Natural killer cell (primary cell): Measurements from ENCODE around the gene PPM1K. TPM values are rescaled to one million over a fixed set of nuclear protein-coding genes. Genes with fewer than 3 reads are reported as not detected.

Experiments
- ATAC-seq, 3 donors: fragments of 150-1000 bp in 2 of 3; fragments of 200-7000 bp in 1 of 3; cut with Tn5 transposase; 1 replicate in 1 of 3; 2 replicates in 2 of 3; pipeline ENCODE4 v1.10.0; 2021; ENCODE audit warnings: mild to moderate bottlenecking in 2 of 3, moderate library complexity in 2 of 3
- DNase-seq, 2 donors: peaks; one replicate each; pipeline versions ENCODE4 v3.0.0 to v3.0.0-alpha.2; 2013 to 2021; ENCODE audit warnings: mixed read lengths in 1 of 2
- H3K27ac ChIP-seq: one replicate; pipeline ENCODE4 v1.5.1; 2013; ENCODE audit warnings: mild to moderate bottlenecking, low read length
- H3K27me3 ChIP-seq: one replicate; pipeline ENCODE4 v1.6.1; 2013; ENCODE audit warnings: low read length; ENCODE audit not compliant: control insufficient read depth, insufficient read depth
- H3K36me3 ChIP-seq: one replicate; pipeline ENCODE4 v1.6.1; 2013; ENCODE audit warnings: low read length; ENCODE audit not compliant: control insufficient read depth, insufficient read depth
- H3K4me1 ChIP-seq: one replicate; pipeline ENCODE4 v1.6.1; 2013; ENCODE audit warnings: low read length; ENCODE audit not compliant: control insufficient read depth, insufficient read depth
- H3K4me3 ChIP-seq: one replicate; pipeline ENCODE4 v1.5.1; 2013; ENCODE audit warnings: low read length
- H3K9me3 ChIP-seq: one replicate; pipeline ENCODE4 v1.6.1; 2013; ENCODE audit warnings: low read length; ENCODE audit not compliant: control insufficient read depth, insufficient read depth
- H3K27ac Mint-ChIP-seq, 2 donors: one replicate each; pipeline ENCODE4 v1.8.0; 2022; ENCODE audit warnings: mild to moderate bottlenecking in 2 of 2, mixed read lengths in 2 of 2, moderate library complexity in 1 of 2
- H3K27me3 Mint-ChIP-seq, 2 donors: one replicate each; pipeline ENCODE4 v1.8.0; 2022; ENCODE audit warnings: low read depth in 2 of 2, mixed read lengths in 2 of 2
- H3K36me3 Mint-ChIP-seq: one replicate; pipeline ENCODE4 v1.8.0; 2022; ENCODE audit warnings: mixed read lengths
- H3K4me1 Mint-ChIP-seq, 2 donors: one replicate each; pipeline ENCODE4 v1.8.0; 2022; ENCODE audit warnings: mixed read lengths in 2 of 2
- H3K4me3 Mint-ChIP-seq: one replicate; pipeline ENCODE4 v1.8.0; 2022; ENCODE audit warnings: mild to moderate bottlenecking, moderate library complexity, mixed read lengths
- H3K9me3 Mint-ChIP-seq, 2 donors: one replicate each; pipeline ENCODE4 v1.8.0; 2022; ENCODE audit warnings: mixed read lengths in 2 of 2
- WGBS: methylation state at CpG from one replicate; pipeline ENCODE4 v1.1.7; 2013; ENCODE audit warnings: missing lambda C conversion rate; ENCODE audit not compliant: insufficient coverage; 5-methylcytosine and 5-hydroxymethylcytosine counted together
- intact Hi-C: fragments of 100-400 bp; cut with micrococcal nuclease; formaldehyde crosslinking; loops from one replicate; pipeline ENCODE4 v1.14.2; 2022
- total RNA-seq, 4 donors: library from RNA; stranded (reverse); fragments of 120-200 nt in 1 of 4; gene quantifications; one replicate each; pipeline versions ENCODE4 v1.2.3 to v1.2.4, GENCODE V29; 2013 to 2022
- TF ChIP-seq, protein P1 (sequence below): fragments of 200-600 bp; IDR thresholded peaks from one replicate; pipeline ENCODE4 v1.8.0; 2022; ENCODE audit warnings: antibody characterized with exemption

The PPM1K gene
- total RNA-seq, 3 donors from 2014 or later (not counting 1 experiment from before 2014, with no cell fraction given): 68.0 to 76.8 (median 74.3) TPM

GRCh38 chr4:88225232-88226105, 58.9 kb downstream of the PPM1K start:
- no peaks in the 10 kb centered on the region for H3K36me3 ChIP-seq
- Mint-ChIP-seq H3K4me1 (no peaks in the 10 kb centered on the region), H3K36me3 (no peaks in the 10 kb centered on the region), H3K9me3 (no peaks in the 10 kb centered on the region), H3K27me3 (no peaks in the 10 kb centered on the region), H3K27ac (no peak overlapping the region), H3K4me3 (no peak overlapping the region)
- WGBS: 64% methylated on average over 3 of the region's 3 CpGs
- intact Hi-C loops: no loop called here
- H3K4me1 ChIP-seq: no peaks in the 10 kb centered on the region
- no peak overlapping the region for H3K4me3 ChIP-seq
- no peak overlapping the region for H3K27ac ChIP-seq
- no peaks in the 10 kb centered on the region for H3K9me3 ChIP-seq
- peak in 1 of 3 donors; percentile 14 for ATAC-seq
- H3K27me3 ChIP-seq: no peaks in the 10 kb centered on the region
- no peak for DNase-seq
- TF ChIP-seq, protein P1, sequence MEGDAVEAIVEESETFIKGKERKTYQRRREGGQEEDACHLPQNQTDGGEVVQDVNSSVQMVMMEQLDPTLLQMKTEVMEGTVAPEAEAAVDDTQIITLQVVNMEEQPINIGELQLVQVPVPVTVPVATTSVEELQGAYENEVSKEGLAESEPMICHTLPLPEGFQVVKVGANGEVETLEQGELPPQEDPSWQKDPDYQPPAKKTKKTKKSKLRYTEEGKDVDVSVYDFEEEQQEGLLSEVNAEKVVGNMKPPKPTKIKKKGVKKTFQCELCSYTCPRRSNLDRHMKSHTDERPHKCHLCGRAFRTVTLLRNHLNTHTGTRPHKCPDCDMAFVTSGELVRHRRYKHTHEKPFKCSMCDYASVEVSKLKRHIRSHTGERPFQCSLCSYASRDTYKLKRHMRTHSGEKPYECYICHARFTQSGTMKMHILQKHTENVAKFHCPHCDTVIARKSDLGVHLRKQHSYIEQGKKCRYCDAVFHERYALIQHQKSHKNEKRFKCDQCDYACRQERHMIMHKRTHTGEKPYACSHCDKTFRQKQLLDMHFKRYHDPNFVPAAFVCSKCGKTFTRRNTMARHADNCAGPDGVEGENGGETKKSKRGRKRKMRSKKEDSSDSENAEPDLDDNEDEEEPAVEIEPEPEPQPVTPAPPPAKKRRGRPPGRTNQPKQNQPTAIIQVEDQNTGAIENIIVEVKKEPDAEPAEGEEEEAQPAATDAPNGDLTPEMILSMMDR: no peak

GRCh38 chr4:88223516-88223915, 60.8 kb downstream of the PPM1K start:
- H3K4me1 ChIP-seq: no peaks in the 10 kb centered on the region
- 100% methylated on average over 1 of the region's 1 CpG for WGBS
- TF ChIP-seq, protein P1: no peak
- H3K4me3 Mint-ChIP-seq: no peak overlapping the region
- H3K27ac Mint-ChIP-seq: no peak overlapping the region
- H3K9me3 Mint-ChIP-seq: no peaks in the 10 kb centered on the region
- H3K9me3 ChIP-seq: no peaks in the 10 kb centered on the region
- H3K36me3 Mint-ChIP-seq: no peaks in the 10 kb centered on the region
- peaks cover 6% of the 10 kb centered on the region in 2 donors for H3K27me3 Mint-ChIP-seq
- DNase-seq: no peak
- no peaks in the 10 kb centered on the region for H3K27me3 ChIP-seq
- intact Hi-C loops: no loop called here
- no peaks in the 10 kb centered on the region for H3K36me3 ChIP-seq
- H3K4me3 ChIP-seq: no peak overlapping the region
- H3K4me1 Mint-ChIP-seq: peaks cover 5 to 6% of the 10 kb centered on the region in 2 donors
- H3K27ac ChIP-seq: no peak overlapping the region
- no peak for ATAC-seq

- Mint-ChIP-seq H3K36me3 (no peaks in the 10 kb centered on the region), H3K4me1 (peaks cover 5 to 6% of the 10 kb centered on the region in 2 donors), H3K4me3 (no peak overlapping the region), H3K9me3 (no peaks in the 10 kb centered on the region), H3K27ac (no peak overlapping the region), H3K27me3 (peaks cover 6 to 8% of the 10 kb centered on the region in 2 donors)
- Histone ChIP-seq H3K4me3 (no peak overlapping the region), H3K9me3 (no peaks in the 10 kb centered on the region), H3K27me3 (no peaks in the 10 kb centered on the region), H3K36me3 (no peaks in the 10 kb centered on the region), H3K4me1 (no peaks in the 10 kb centered on the region), H3K27ac (no peak overlapping the region)
- peak in 1 of 2 donors; percentile 77 for DNase-seq
- ATAC-seq: peak; percentile 64 to 89 (median 87)
- intact Hi-C loops: loop anchor here (1.0 to 10.0 kb wide), 2 partner anchors 296 to 806 kb away; no protein-coding TSS in a partner anchor
- WGBS: 0% methylated on average over 4 of the region's 5 CpGs
- TF ChIP-seq, protein P1: peak; percentile 84
These were observed 65.3 kb downstream of the PPM1K start for GRCh38 chr4:88219099-88219498.
